Mesothelial cell of epicardium (in vitro differentiated cells): Measurements from ENCODE around the gene PRKCA. TPM values are rescaled to one million over a fixed set of nuclear protein-coding genes. Genes with fewer than 3 reads are reported as not detected.
"Not testable (repeated sequence)": the region's sequence is repeated elsewhere in the genome, so short reads cannot be mapped to it uniquely, and the experiment has no call there.

Experiments
- DNase-seq, 2 experiments: peaks; one replicate each; pipeline ENCODE4 v3.0.0; 2021; ENCODE audit warnings: low spot score in 2 of 2; ENCODE audit not compliant: unreplicated experiment in 2 of 2
- H3K27ac Mint-ChIP-seq: 2 replicates; pipeline ENCODE4 v1.8.0; 2021; ENCODE audit warnings: mixed read lengths
- H3K27me3 Mint-ChIP-seq: 2 replicates; pipeline ENCODE4 v1.8.0; 2021; ENCODE audit warnings: low read depth, mixed read lengths
- H3K36me3 Mint-ChIP-seq: 2 replicates; pipeline ENCODE4 v1.8.0; 2021; ENCODE audit warnings: mixed read lengths
- H3K4me1 Mint-ChIP-seq: 2 replicates; pipeline ENCODE4 v1.8.0; 2021; ENCODE audit warnings: mixed read lengths
- H3K4me3 Mint-ChIP-seq: 2 replicates; pipeline ENCODE4 v1.8.0; 2021; ENCODE audit warnings: mild to moderate bottlenecking, moderate library complexity, mixed read lengths
- H3K9me3 Mint-ChIP-seq: 2 replicates; pipeline ENCODE4 v1.8.0; 2021; ENCODE audit warnings: mixed read lengths
- total RNA-seq: library from RNA; stranded (reverse); gene quantifications from 3 replicates; pipeline ENCODE4 v1.2.1, GENCODE V29; 2021
- TF ChIP-seq, protein P1 (sequence below): fragments of 200-600 bp; sonication (generic); IDR thresholded peaks from one replicate; pipeline ENCODE4 v1.5.0; 2021; ENCODE audit warnings: antibody characterized with exemption; ENCODE audit not compliant: unreplicated experiment

Gene PRKCA
- total RNA-seq, 1 donor from 2014 or later: 15.2 TPM

DNA sequence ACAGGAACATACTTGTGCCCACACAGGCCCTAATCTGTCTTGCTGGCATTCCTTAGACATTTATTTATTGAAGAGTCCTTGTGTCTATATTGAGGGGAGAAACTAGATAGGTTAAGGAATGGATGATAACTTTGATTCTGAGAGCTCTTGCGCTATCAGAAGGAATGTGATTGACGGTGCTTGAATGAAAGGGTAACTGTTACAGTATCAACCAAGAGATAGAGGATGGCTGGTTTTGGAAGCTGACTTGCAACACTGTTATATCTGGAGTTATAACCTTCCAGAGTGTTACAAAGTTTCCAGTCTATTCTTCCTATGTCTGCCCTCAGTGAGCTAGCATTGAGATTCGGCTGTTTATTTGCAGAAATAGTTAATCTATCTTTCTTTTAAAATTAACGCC lies 36.5 kb downstream of the PRKCA start:
- no peaks in the 10 kb centered on the region for H3K27me3 Mint-ChIP-seq
- H3K27ac Mint-ChIP-seq: no peak overlapping the region
- TF ChIP-seq, protein P1, sequence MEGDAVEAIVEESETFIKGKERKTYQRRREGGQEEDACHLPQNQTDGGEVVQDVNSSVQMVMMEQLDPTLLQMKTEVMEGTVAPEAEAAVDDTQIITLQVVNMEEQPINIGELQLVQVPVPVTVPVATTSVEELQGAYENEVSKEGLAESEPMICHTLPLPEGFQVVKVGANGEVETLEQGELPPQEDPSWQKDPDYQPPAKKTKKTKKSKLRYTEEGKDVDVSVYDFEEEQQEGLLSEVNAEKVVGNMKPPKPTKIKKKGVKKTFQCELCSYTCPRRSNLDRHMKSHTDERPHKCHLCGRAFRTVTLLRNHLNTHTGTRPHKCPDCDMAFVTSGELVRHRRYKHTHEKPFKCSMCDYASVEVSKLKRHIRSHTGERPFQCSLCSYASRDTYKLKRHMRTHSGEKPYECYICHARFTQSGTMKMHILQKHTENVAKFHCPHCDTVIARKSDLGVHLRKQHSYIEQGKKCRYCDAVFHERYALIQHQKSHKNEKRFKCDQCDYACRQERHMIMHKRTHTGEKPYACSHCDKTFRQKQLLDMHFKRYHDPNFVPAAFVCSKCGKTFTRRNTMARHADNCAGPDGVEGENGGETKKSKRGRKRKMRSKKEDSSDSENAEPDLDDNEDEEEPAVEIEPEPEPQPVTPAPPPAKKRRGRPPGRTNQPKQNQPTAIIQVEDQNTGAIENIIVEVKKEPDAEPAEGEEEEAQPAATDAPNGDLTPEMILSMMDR: no peak
- no peaks in the 10 kb centered on the region for H3K36me3 Mint-ChIP-seq
- no peaks in the 10 kb centered on the region for H3K9me3 Mint-ChIP-seq
- DNase-seq: no peak
- H3K4me1 Mint-ChIP-seq: peaks cover 35% of the 10 kb centered on the region
- no peak overlapping the region for H3K4me3 Mint-ChIP-seq

DNA sequence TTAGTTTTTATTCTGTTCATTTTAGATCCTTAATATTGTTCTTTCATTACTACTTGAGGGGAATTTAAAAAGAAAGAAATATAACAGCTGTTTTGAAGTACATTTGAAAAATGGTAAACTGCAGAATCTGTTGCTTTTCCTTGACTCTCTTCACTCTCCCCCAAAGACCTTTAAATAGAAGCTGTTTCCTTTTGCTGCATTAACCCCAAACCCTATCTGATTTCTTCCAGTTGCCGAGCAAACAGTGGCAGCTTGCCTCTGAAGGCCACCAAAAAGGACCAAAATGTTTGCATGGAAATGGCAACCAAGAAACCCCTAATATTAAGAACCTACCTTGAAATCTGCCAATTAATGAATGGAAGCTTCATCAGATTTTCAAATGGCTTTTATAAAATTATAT lies 37.1 kb downstream of the PRKCA start:
- Mint-ChIP-seq H3K36me3 (no peaks in the 10 kb centered on the region), H3K9me3 (no peaks in the 10 kb centered on the region), H3K27ac (no peak overlapping the region), H3K4me1 (peaks cover 35% of the 10 kb centered on the region), H3K27me3 (no peaks in the 10 kb centered on the region), H3K4me3 (no peak overlapping the region)
- DNase-seq: no peak
- TF ChIP-seq, protein P1: no peak

DNA sequence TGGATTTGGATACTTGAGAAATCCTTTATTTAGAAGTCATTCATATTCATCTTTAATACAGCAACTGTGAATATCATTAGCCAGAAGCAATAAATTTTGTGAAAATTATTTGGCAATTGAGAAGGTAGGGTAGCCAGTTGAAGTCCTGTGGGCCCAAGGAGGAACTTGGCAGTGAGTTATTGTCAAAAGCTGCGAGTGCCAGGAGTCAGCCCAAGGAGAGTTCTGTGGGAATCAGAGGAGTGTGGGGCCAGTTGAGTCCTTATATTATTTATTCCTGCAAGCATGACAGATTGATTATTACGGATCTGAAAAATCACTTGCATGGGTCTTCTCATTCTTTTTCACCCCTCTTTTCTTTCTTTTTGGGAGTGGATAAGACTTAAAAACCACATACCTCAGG lies 38.3 kb downstream of the PRKCA start:
- DNase-seq: no peak
- H3K27ac Mint-ChIP-seq: no peak overlapping the region
- no peaks in the 10 kb centered on the region for H3K27me3 Mint-ChIP-seq
- H3K36me3 Mint-ChIP-seq: no peaks in the 10 kb centered on the region
- no peak overlapping the region for H3K4me3 Mint-ChIP-seq
- no peaks in the 10 kb centered on the region for H3K9me3 Mint-ChIP-seq
- TF ChIP-seq, protein P1: no peak
- peaks cover 33% of the 10 kb centered on the region for H3K4me1 Mint-ChIP-seq

DNA sequence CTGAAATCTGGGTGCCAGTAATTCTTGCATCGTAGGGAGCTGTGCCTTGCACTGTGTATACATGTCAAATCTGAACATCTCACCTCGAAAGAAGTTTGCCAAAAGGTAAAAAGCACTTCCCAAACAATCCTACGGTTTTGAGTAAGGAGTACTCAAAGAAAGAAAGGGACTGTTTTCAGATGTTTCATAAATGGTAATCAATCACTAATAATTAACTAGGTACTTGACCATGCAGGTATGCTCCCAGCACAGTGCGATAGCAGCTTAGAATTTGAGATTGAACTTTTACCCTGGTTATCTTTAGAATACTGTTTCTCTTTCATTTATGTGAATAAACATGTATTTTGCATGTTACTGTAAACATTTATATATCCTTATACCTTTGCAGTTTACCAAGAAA lies 39.0 kb downstream of the PRKCA start:
- no peaks in the 10 kb centered on the region for H3K36me3 Mint-ChIP-seq
- H3K27me3 Mint-ChIP-seq: no peaks in the 10 kb centered on the region
- no peaks in the 10 kb centered on the region for H3K9me3 Mint-ChIP-seq
- H3K4me1 Mint-ChIP-seq: peaks cover 28% of the 10 kb centered on the region
- TF ChIP-seq, protein P1: no peak
- DNase-seq: no peak
- no peak overlapping the region for H3K4me3 Mint-ChIP-seq
- no peak overlapping the region for H3K27ac Mint-ChIP-seq

DNA sequence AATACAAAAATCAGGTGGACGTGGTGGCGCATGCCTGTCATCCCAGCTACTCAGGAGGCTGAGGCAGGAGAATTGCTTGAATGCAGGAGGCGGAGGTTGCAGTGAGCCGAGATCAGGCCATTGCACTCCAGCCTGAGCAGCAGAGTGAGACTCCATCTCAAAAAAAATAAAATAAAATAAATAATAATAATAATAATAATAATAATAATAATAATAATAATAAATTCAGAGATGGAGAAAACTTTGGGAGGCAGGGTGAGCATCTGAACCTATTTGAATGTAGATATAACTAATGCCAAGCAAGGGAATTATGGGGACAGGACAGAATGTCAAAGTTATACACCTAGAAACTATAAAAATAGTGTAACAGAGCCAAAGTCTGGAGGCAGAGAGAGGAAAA lies 39.9 kb downstream of the PRKCA start:
- not testable (repeated sequence) for H3K9me3 Mint-ChIP-seq, H3K27ac Mint-ChIP-seq, DNase-seq, H3K4me3 Mint-ChIP-seq, H3K36me3 Mint-ChIP-seq, H3K27me3 Mint-ChIP-seq
- peaks cover 30% of the 10 kb centered on the region for H3K4me1 Mint-ChIP-seq

DNA sequence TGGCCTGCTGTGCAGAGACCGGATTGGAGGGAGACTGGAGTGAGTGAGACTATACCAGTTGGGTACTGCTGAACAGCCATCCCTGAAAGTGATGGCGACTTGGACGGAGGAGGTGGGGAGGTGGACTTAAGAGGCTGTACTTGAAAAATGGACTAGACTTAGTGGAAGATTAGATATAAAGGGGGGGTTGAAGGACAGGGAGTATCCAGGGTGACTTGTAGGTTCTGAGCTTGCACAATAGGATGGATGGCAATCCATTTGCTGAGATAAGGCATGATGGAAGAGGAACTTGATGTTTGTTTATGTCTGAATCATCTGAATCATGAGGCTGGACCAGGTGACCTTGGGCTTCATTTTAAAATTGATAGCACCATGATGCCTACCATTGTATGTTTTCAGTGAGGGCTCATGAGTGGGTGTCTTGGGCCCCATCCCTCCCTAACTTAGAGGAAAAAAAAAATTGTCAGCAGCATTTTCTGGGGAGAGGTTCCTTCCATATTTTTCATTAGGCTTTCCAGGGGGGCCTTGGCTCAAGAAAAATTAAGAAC lies 41.2 kb downstream of the PRKCA start:
- Mint-ChIP-seq H3K27ac (no peak overlapping the region), H3K4me3 (no peak overlapping the region), H3K4me1 (peaks cover 29% of the 10 kb centered on the region)

More for the DNA sequence above, 41.2 kb downstream of the PRKCA start:
- Mint-ChIP-seq H3K9me3 (no peaks in the 10 kb centered on the region), H3K36me3 (no peaks in the 10 kb centered on the region), H3K27me3 (no peaks in the 10 kb centered on the region)
- DNase-seq: no peak
- TF ChIP-seq, protein P1: no peak
